GM19395 (cell line): ENCODE results near the gene ADAMTS17.
"Not testable (repeated sequence)": the region's sequence is repeated elsewhere in the genome, so short reads cannot be mapped to it uniquely, and the experiment has no call there.

Source experiments
- ATAC-seq: cut with Tn5 transposase; IDR thresholded peaks from one replicate; pipeline ENCODE4 v1.9.1; 2021; ENCODE audit warnings: mild to moderate bottlenecking, moderate library complexity; ENCODE audit not compliant: unreplicated experiment

The ADAMTS17 gene

DNA sequence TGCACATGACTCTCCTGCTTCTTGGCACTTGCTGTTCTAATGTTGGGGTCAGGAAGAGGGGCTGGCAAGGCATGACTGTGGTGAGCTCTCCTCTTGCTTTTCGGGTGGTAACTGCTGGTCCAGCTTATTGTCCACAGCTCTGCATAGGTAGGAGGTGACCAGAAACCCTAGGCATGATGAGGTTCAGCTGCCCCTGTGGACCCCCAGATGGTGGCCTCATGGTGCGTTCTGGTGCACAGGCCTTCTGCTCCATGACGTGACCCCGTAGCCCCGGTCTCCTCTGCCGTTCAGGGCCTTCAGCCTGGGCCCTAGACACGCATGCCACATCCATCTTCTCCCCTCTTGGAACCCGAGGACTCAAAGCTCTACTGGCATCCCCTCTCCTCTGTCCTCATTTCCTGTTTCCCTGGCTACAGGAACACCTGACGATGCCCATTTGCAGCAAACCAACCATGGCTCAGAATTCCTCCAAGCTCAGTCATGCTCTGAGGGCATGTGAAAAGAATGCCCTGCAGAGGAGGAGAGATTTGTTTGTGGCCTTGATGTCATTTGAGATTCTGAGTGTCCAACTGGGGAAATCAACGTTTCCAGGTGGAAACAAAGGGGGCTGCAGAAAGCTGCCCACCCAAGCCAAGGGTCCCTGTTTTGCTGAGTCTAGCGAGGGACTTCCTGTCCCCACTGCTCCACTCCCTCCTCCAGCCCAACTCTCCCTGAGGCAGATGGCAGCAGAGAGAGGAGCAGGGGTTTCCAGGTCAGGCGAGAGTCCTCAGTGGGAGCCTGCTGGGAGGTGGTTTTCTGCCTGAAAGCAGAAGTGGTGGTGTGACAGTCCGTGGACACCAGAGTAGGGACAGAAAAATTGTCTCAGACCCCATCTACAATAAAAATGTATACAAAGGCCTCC, 409.8 kb downstream of the ADAMTS17 start:
- ATAC-seq, result no peak

DNA sequence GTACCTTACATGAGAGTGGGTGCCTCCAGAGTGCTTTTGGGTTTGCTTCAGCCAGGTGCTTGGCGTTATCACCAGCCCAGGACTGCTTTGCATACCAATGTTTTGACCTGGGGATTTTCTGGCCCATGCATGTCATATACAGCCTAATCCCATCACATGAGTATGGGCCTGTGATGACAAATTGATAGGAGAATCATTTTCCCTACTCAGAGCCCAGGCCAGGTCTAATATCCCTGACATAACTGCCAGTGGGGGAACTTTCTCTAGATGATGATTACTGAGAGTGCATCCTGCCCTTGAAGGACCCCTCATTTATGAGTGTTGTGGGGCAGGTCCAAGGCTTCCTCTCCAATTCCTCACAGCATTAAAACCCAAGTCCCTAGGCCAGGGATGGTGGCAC, 411.1 kb downstream of the ADAMTS17 start:
- no peak for ATAC-seq

DNA sequence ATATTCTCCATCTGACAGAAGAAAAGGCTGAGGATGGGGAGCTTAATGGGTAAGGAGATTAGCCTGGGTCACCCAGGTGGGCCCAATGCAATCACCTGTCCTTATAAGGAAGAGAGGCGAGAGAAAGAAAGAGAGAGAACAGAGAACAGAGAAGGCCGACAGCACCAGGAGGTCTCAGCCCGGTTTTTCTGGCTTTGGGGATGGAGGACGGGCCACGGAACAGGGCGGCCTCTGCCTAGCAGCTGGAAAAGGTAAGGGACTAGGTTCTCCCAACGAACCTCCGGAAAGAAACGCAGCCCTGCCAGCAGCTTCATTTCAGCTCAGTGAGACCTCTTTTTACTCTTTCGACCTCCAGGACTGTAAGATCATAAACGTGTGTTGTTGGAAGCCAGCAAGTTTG, 412.5 kb downstream of the ADAMTS17 start:
- no peak for ATAC-seq

DNA sequence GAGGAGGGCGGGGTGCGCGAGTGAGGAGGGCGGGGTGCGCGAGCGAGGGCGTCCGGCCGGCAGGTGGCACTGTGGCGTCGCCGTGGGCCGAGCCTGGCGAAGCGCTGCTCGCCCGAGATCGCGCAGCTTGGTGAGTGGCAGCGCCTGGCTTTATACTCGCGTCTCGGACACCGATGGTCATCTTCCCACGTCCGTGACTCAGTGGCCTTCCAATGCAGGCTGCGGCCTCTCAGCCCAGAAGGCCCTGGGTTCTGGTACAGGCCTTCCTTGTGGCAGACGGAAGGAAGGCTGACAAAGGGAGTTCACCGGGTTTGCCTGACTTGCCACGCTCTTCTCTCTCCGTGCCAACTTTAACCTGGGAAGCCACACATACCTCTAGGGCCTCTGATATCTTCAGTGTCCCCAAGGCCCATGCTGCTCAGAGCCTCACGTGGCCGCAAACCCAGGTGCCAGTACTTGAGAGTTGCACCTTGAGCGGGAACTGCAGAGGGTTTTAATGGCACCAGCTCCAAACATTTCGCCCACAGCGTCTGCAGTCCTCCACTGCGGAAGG, 413.3 kb downstream of the ADAMTS17 start:
- peak; percentile 80 for ATAC-seq

DNA sequence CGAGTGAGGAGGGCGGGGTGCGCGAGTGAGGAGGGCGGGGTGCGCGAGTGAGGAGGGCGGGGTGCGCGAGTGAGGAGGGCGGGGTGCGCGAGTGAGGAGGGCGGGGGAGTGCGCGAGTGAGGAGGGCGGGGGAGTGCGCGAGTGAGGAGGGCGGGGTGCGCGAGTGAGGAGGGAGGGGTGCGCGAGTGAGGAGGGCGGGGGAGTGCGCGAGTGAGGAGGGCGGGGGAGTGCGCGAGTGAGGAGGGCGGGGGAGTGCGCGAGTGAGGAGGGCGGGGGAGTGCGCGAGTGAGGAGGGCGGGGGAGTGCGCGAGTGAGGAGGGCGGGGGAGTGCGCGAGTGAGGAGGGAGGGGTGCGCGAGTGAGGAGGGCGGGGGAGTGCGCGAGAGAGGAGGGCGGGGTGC, 415.2 kb downstream of the ADAMTS17 start:
- not testable (repeated sequence) for ATAC-seq

DNA sequence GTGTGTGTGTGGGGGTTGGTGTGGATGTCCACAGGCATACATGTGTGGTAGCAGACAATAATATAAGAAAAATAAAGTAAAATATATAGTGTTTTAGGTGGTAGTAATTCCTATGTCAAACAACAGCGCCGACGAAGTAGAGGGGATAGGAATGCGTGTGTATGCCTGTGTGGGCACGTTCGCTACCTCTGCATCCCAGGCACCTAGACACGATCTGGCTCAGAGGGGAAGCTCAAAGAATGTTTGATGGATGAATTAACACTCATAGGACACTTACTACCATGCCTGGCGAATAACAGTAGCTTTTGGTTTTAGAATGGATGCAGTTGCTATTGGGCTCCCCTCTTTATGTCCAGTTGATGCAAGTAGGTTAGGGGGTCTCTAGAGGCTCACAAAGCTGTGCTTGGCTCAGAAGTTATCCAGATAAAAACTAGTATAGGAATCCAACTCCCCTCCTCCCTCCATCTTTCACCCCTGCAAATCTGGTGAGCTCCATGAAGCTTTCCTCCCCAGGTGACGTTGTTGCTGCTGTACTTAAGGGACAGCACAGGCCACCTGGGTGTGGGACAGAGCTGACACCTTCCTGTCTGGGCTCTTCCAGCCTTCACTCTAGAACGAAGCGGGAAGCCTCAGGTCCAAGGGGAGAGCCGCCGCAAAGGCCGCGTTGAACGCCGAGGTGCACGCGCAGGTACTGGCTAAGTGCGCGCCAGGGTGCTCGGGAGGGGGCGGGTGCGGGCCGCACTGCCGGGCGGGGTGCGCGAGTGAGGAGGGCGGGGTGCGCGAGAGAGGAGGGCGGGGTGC, 415.9 kb downstream of the ADAMTS17 start:
- no peak for ATAC-seq

DNA sequence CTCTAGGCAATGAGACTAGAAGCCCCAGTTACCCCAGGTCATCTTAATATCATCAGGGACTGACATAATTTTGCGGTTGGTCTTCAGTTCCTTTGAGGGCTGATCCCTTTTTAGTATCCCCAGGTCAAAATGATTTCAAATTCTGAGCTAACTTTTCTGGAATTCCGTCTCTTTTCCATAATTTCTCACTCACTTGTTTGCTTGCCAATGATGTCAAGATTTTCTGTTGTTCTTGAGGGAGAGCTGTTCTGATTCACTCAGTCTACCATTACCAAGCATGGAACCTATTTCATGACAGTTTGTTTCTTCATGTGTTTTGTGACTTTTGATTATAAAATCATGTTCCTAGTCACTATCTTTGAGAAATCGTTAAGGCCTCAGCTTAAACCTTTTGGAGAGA, 418.1 kb downstream of the ADAMTS17 start:
- no peak for ATAC-seq
